Karpas-422 (cell line): Measurements from ENCODE around the gene RBFOX1. TPM values are rescaled to one million over a fixed set of nuclear protein-coding genes. Genes with fewer than 3 reads are reported as not detected.

Experiments used
- DNase-seq: peaks from one replicate; pipeline ENCODE4 v3.0.0-alpha.2; 2015
- H2AFZ ChIP-seq: fragments of 200-600 bp; sonication (generic); 2 replicates; pipeline ENCODE4 v1.6.1; 2014; ENCODE audit warnings: antibody characterized with exemption, low read length, mixed read lengths
- H3K27ac ChIP-seq: fragments of 200-600 bp; sonication (generic); 2 replicates; pipeline ENCODE4 v1.5.1; 2014; ENCODE audit warnings: mild to moderate bottlenecking, low read length, moderate library complexity
- H3K27me3 ChIP-seq: fragments of 200-600 bp; sonication (generic); 2 replicates; pipeline ENCODE4 v1.6.1; 2014; ENCODE audit warnings: low read length, mixed read lengths
- H3K36me3 ChIP-seq: fragments of 200-600 bp; sonication (generic); 2 replicates; pipeline ENCODE4 v1.6.1; 2014; ENCODE audit warnings: low read length, mixed read lengths; ENCODE audit not compliant: insufficient read depth
- H3K4me1 ChIP-seq: fragments of 200-600 bp; sonication (generic); 2 replicates; pipeline ENCODE4 v1.6.1; 2014; ENCODE audit warnings: mild to moderate bottlenecking, low read length, mixed read lengths
- H3K4me2 ChIP-seq: fragments of 200-600 bp; sonication (generic); 2 replicates; pipeline ENCODE4 v1.6.1; 2014; ENCODE audit warnings: low read length, low read depth, mild to moderate bottlenecking; ENCODE audit not compliant: poor library complexity, severe bottlenecking
- H3K4me3 ChIP-seq: fragments of 200-600 bp; sonication (generic); 2 replicates; pipeline ENCODE4 v1.5.1; 2014; ENCODE audit warnings: mild to moderate bottlenecking, antibody characterized with exemption, low read length, mixed read lengths
- H3K79me2 ChIP-seq: fragments of 200-600 bp; sonication (generic); 2 replicates; pipeline ENCODE4 v1.6.1; 2014; ENCODE audit warnings: mild to moderate bottlenecking, low read length, mixed read lengths
- H3K9ac ChIP-seq: fragments of 200-600 bp; sonication (generic); 2 replicates; pipeline ENCODE4 v1.6.0; 2014; ENCODE audit warnings: low read length
- H3K9me2 ChIP-seq: fragments of 200-600 bp; sonication (generic), shearing (Covaris generic); replicated peaks from 2 replicates; pipeline ENCODE4 v1.6.0; 2014; ENCODE audit warnings: mild to moderate bottlenecking, low read length, moderate library complexity; ENCODE audit not compliant: insufficient read depth
- H3K9me3 ChIP-seq: fragments of 300-700, 200-600 bp; sonication (generic); 2 replicates; pipeline ENCODE4 v1.6.1; 2014; ENCODE audit warnings: low read length, mixed read lengths
- H4K20me1 ChIP-seq: fragments of 200-600 bp; sonication (generic); 2 replicates; pipeline ENCODE4 v1.6.1; 2014; ENCODE audit warnings: mild to moderate bottlenecking, antibody characterized with exemption, low read length, low read depth; ENCODE audit not compliant: insufficient read depth
- total RNA-seq: library from RNA; depleted of rRNA; stranded (reverse); fragments of >200 nt; shearing (Covaris generic); gene quantifications from 2 replicates; pipeline ENCODE4 v1.2.3, GENCODE V29; 2014; ENCODE audit warnings: low replicate concordance

The RBFOX1 gene
- total RNA-seq, 1 experiment from 2014 or later: 1.3 TPM

DNA sequence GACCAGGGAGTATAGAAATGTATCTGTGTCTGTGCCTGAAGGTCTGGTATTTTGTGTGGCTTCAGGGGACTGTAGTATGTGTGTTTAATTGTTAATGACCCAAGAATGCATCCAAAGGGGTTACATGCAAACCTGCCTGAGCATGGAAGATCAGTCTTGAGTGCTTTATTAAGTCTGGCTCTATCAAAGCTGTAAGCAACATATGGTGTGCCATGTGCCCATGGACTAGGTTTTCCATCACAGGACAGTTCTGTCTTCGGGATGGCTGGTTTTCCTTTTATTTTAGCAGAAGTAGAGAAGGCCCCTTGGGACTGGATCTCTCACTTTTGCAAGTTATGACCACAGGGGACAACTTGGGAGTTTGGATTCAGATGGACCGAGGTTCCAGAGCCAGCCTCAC is 18.2 kb downstream of the RBFOX1 start:
- H3K9me2 ChIP-seq: no peaks in the 10 kb centered on the region
- no peaks in the 10 kb centered on the region for H3K4me1 ChIP-seq
- no peak overlapping the region for H3K9ac ChIP-seq
- H3K9me3 ChIP-seq: peaks cover 11% of the 10 kb centered on the region; the same call in 1 of the 2 replicates
- no peaks in the 10 kb centered on the region for H4K20me1 ChIP-seq
- no peaks in the 10 kb centered on the region for H3K27me3 ChIP-seq
- H3K79me2 ChIP-seq: no peaks in the 10 kb centered on the region
- H3K4me2 ChIP-seq: no peak overlapping the region
- DNase-seq: no peak
- H3K27ac ChIP-seq: no peak overlapping the region
- H3K36me3 ChIP-seq: no peaks in the 10 kb centered on the region
- H3K4me3 ChIP-seq: no peak overlapping the region
- H2AFZ ChIP-seq: no peak overlapping the region

GRCh38 chr16:7351610-7352510 is 19.2 kb downstream of the RBFOX1 start:
- H2AFZ ChIP-seq: no peak overlapping the region
- no peaks in the 10 kb centered on the region for H3K27me3 ChIP-seq
- DNase-seq: no peak
- no peak overlapping the region for H3K9ac ChIP-seq
- H3K9me2 ChIP-seq: no peaks in the 10 kb centered on the region
- no peak overlapping the region for H3K27ac ChIP-seq
- no peaks in the 10 kb centered on the region for H4K20me1 ChIP-seq
- H3K4me2 ChIP-seq: no peak overlapping the region
- H3K36me3 ChIP-seq: no peaks in the 10 kb centered on the region
- H3K4me1 ChIP-seq: no peaks in the 10 kb centered on the region
- H3K4me3 ChIP-seq: no peak overlapping the region
- H3K79me2 ChIP-seq: no peaks in the 10 kb centered on the region
- peaks cover 12% of the 10 kb centered on the region for H3K9me3 ChIP-seq

DNA sequence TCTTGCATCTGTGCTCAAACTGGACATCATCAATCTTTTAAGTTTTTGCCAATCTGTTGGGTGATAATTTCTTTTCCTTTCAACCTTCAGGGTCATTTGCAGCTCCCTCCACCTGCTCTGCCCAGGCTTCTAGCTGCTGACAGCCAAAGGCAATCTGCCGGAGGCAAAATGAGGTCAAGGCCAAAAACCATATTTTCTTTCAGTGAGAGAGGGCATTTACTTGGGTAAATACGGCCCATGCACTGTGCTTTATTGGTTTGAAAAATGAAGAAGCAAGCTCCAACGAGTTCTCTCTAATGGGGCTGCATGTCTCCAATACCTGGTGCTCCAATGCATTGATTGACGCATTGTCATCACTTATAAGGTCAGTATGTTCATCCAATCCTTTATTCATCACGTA is 23.1 kb downstream of the RBFOX1 start:
- H3K4me1 ChIP-seq: no peaks in the 10 kb centered on the region
- no peak overlapping the region for H3K27ac ChIP-seq

DNA sequence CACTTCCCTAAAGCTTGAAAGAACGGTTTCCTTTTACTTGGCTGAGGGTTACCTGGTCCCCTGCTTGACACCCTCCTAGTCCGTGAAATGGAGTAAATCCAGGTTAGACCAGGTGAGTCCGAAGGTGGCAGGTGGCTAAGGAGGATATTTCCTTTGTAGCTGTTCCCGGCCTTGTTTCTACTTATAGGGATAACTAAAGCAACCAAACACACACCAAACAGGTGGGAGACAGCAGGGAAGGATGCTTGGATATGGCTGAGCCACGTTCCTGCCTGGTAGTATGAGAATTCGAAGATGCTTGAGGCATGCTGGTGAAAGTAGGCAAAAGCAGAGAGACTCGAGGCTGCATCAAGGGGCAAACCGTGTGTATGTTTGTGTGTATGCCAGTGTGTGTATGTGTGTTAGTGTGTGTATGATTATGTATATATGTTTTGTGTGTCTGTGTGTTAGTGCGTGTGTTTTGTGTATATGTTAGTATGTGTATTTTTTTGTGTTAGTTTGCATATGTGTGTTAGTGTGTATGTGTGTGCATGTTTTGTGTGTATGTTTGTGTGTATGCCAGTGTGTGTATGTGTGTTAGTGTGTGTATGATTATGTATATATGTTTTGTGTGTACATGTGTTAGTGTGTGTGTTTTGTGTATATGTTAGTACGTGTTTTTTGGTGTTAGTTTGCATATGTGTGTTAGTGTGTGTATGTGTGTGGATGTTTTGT is 28.9 kb downstream of the RBFOX1 start:
- H3K4me2 ChIP-seq: no peak overlapping the region
- no peak overlapping the region for H2AFZ ChIP-seq
- no peak overlapping the region for H3K9ac ChIP-seq
- no peaks in the 10 kb centered on the region for H3K9me2 ChIP-seq
- H4K20me1 ChIP-seq: no peaks in the 10 kb centered on the region
- no peaks in the 10 kb centered on the region for H3K4me1 ChIP-seq
- DNase-seq: no peak
- no peaks in the 10 kb centered on the region for H3K79me2 ChIP-seq
- no peaks in the 10 kb centered on the region for H3K36me3 ChIP-seq
- peaks cover 18% of the 10 kb centered on the region for H3K9me3 ChIP-seq
- no peaks in the 10 kb centered on the region for H3K27me3 ChIP-seq
- no peak overlapping the region for H3K4me3 ChIP-seq
- H3K27ac ChIP-seq: no peak overlapping the region

More for the DNA sequence above, 23.1 kb downstream of the RBFOX1 start:
- Histone ChIP-seq H2AFZ (no peak overlapping the region), H3K27me3 (no peaks in the 10 kb centered on the region), H3K4me3 (no peak overlapping the region), H3K79me2 (no peaks in the 10 kb centered on the region), H3K9me3 (peaks cover 11% of the 10 kb centered on the region), H3K9me2 (no peaks in the 10 kb centered on the region), H4K20me1 (no peaks in the 10 kb centered on the region), H3K4me2 (no peak overlapping the region), H3K36me3 (no peaks in the 10 kb centered on the region), H3K9ac (no peak overlapping the region)
- no peak for DNase-seq

DNA sequence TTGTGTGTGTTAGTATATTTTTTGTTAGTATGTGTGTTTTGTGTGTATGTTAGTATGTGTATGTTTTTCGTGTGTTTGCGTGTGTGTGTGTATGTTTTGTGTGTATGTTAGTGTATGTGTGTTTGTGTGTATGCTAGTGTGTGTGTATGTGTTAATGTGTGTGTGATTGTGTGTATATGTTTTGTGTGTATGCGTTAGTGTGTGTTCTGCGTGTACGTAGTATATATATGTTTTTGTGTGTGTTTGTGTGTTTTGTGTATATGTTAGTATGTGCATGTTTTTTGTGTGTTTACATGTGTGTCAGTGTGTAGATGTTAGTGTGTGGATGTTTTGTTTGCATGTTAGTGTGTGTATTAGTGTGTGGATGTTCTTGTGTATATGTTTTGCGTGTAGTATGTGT is 29.6 kb downstream of the RBFOX1 start:
- Histone ChIP-seq H3K9me2 (no peaks in the 10 kb centered on the region), H3K4me3 (no peak overlapping the region), H3K4me1 (no peaks in the 10 kb centered on the region), H2AFZ (no peak overlapping the region), H3K9me3 (peaks cover 17% of the 10 kb centered on the region), H3K27me3 (no peaks in the 10 kb centered on the region), H3K4me2 (no peak overlapping the region), H3K27ac (no peak overlapping the region), H3K9ac (no peak overlapping the region), H4K20me1 (no peaks in the 10 kb centered on the region), H3K79me2 (no peaks in the 10 kb centered on the region), H3K36me3 (no peaks in the 10 kb centered on the region)
- DNase-seq: no peak

- H3K27me3 ChIP-seq: no peaks in the 10 kb centered on the region
- H3K9me3 ChIP-seq: peaks cover 17% of the 10 kb centered on the region
- H3K79me2 ChIP-seq: no peaks in the 10 kb centered on the region
- DNase-seq: no peak
- H3K27ac ChIP-seq: no peak overlapping the region
- no peaks in the 10 kb centered on the region for H3K4me1 ChIP-seq
- no peak overlapping the region for H3K4me3 ChIP-seq
- H3K36me3 ChIP-seq: no peaks in the 10 kb centered on the region
- no peaks in the 10 kb centered on the region for H3K9me2 ChIP-seq
- no peak overlapping the region for H3K4me2 ChIP-seq
- no peaks in the 10 kb centered on the region for H4K20me1 ChIP-seq
- H2AFZ ChIP-seq: no peak overlapping the region
- H3K9ac ChIP-seq: no peak overlapping the region
These were observed 31.1 kb downstream of the RBFOX1 start for GRCh38 chr16:7363422-7364417.

- no peaks in the 10 kb centered on the region for H3K79me2 ChIP-seq
- H3K27ac ChIP-seq: no peak overlapping the region
- H2AFZ ChIP-seq: no peak overlapping the region
- no peaks in the 10 kb centered on the region for H3K4me1 ChIP-seq
- no peak for DNase-seq
- H3K36me3 ChIP-seq: no peaks in the 10 kb centered on the region
- H3K9ac ChIP-seq: no peak overlapping the region
- H4K20me1 ChIP-seq: no peaks in the 10 kb centered on the region
- H3K9me2 ChIP-seq: no peaks in the 10 kb centered on the region
- no peaks in the 10 kb centered on the region for H3K27me3 ChIP-seq
- H3K9me3 ChIP-seq: peaks cover 16% of the 10 kb centered on the region
- H3K4me3 ChIP-seq: no peak overlapping the region
- H3K4me2 ChIP-seq: no peak overlapping the region
These were observed 33.4 kb downstream of the RBFOX1 start for GRCh38 chr16:7366041-7366440.
